ENCODE data around the gene SEMA3C.

SEMA3C gene

DNA sequence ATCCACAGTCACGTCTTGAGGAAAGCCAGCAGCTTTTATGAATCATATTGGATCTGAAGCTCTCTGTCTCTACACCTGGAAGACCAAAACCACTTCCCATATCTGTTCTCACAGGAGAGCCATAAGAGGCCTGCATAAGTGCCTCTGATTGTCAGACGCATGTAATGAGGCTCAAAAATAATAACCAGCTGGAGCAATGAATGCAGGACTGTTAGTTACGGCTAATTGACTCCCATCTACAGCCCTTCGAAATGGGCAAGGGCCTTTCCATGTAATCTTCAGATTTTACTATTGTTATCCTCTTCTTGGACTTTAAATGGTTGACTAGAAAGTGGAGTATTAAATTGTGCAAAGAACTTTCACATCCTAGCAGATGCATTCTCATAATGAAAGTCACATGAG is 4.4 kb upstream of the SEMA3C start:
- TF ChIP-seq, protein P1, sequence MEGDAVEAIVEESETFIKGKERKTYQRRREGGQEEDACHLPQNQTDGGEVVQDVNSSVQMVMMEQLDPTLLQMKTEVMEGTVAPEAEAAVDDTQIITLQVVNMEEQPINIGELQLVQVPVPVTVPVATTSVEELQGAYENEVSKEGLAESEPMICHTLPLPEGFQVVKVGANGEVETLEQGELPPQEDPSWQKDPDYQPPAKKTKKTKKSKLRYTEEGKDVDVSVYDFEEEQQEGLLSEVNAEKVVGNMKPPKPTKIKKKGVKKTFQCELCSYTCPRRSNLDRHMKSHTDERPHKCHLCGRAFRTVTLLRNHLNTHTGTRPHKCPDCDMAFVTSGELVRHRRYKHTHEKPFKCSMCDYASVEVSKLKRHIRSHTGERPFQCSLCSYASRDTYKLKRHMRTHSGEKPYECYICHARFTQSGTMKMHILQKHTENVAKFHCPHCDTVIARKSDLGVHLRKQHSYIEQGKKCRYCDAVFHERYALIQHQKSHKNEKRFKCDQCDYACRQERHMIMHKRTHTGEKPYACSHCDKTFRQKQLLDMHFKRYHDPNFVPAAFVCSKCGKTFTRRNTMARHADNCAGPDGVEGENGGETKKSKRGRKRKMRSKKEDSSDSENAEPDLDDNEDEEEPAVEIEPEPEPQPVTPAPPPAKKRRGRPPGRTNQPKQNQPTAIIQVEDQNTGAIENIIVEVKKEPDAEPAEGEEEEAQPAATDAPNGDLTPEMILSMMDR (IDR thresholded peaks at IDR 0.05): no peak

DNA sequence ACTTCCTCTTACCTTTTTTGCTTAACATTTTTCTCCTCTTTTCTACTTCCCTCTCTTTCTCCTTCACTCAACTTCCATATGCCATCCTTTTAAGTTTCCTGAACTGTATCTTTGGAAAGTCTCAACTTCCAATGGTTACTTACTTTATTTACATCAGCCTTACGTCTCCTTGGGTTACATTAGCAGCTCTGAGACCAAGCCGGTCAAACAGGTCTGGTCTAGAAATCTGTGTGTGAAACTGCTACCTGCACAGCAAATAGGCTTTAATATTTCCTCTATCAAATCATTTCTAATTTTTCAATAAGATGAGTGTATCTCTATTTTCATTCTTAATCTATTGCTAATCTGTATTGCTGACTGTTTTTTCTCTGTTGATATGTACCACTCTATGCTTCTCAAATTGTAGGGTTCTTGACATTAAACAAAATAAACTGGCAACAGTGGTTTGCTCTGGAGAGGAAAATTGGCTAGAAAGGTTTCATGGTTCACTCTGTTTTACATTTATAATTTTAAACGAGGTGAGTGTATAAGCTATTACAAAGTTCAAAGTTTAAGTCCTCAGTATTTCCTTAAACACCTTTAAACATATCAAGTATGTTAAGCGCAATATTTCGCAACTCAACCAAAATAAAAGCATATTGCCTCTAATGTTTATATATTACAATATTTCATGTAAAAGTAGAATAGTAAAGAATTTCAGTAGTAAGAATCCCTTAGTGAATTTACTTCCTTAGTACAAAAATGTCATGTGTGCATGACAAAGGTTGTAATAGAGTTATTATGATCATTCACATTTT is 3.6 kb upstream of the SEMA3C start:
- TF ChIP-seq, protein P1 (IDR thresholded peaks at IDR 0.05): no peak

DNA sequence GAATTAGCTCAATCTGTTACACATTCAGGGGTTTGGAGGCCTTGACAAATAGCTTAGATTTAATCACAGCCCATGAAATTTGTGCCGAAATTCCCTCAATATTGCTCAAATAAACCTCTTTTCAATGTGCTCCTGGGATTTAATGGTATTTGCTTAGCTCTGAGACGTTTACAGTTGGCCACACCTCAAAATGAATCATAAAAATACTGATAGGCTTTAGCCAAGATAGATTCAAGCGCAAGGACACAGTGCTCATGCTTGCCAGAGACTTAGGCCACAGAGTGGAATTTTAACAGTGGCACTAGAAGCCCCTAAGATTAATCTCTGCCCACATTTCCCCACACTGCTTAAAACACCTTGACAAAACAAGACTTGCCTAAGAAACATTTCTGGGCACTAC is 2.3 kb upstream of the SEMA3C start:
- TF ChIP-seq, protein P1 (IDR thresholded peaks at IDR 0.05): no peak

DNA sequence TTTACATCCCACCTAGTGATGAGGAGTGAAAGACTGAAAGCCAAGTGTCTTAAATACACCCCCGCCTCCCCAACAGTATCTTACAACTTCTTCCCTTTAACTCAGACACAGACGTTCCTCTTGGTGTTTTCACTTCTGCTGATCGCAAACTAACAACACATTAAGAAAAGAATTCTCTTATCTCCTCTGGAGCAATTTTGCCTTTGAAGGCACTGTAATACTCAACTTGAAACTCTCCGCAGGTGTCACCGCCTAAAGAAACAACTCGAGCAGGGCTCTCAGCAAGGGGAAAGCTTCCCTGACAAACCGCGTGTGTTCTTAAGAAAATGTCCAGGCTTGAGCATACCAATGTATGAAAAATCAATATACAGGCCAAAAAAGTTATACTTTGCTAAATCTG is 452 bp downstream of the SEMA3C start:
- TF ChIP-seq, protein P1 (IDR thresholded peaks at IDR 0.05): no peak

DNA sequence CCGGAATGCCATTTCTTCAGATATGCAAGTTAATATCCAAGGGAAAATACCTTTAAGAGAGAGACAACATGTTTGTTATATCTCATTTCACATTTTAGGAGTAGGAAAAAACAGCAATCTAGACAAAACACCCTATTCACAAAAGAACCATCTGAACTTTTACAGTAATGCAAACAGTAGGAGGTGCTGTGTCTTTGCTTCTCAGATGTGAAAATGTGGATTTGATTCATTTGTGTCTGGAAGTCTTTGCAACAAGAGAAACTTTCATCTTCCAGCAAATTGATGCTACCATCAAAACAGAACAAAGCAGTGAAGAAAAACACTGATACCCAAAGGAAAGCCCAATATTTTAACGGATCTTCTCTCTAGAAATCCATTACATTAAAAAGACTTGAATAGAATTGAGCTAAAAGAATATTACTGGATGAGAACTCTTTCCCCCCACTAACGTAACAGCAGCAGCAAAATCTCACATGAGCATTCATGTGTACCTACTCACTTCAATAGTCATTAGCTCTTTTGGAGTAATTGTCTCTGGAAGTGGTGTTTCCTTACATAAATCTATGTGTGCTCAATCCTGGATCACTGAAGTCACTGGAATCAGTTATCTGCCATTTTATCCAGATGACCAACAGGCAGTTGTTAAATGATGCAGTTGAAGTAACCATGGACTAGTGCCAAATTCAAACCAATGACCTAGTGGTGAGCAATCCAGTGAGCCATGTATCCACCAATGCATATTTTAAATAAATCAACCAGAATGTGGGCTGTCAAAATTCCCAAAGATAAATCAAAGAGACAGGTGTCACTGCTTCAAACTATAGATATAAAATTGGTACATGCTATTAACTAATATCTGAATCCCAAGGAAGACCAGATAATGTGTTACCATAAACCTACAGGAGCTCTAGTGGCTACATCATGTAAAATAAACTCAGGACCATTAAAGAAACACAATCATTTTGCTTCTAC is 1.8 kb downstream of the SEMA3C start:
- TF ChIP-seq, protein P1 (IDR thresholded peaks at IDR 0.05): peak; percentile 45

DNA sequence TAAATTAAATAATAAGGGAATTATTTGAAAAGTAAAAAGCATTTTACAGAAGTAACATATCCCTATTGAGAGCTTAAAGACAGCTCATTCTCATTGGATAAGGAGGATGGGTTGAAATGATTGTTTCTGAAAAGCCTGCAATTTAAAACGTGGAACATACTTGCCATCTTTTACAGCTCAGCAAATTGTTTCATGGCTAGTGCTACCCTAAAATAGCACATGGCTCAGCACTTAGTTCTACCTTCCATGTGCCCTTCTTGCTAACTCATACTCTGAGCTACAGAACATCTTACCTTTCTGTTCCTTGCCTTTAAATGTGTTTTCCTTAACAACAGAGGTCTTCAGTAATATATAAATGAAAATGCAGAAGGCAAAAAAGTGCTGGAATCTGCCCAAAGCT is 8.6 kb downstream of the SEMA3C start:
- TF ChIP-seq, protein P1 (IDR thresholded peaks at IDR 0.05): no peak

DNA sequence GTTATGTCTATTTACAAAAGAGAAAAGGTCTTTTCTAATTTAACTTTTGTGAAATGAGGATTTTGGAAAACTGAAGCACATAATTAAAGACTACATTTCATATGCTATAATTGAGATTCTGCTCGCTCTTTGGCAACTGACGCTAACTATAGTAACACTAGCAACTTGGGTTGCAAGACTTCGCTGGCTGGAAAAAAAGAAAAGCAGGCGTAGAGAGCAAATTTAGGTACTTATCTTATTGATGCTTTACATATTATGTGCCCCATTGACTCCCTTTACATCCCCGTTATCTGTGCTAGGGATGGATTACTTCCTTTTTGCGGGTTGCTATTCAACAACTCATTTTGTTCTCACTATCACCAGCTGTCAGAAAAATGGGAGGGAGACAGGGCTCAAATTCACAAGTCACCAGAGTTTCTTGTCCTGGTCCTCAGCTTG is 10.5 kb downstream of the SEMA3C start:
- TF ChIP-seq, protein P1 (IDR thresholded peaks at IDR 0.05): no peak
